ENCODE data around the gene P3H1.

GRCh38 chr1:42721926-42722325 lies 44.9 kb downstream of the P3H1 start:
- TF ChIP-seq, protein P1, sequence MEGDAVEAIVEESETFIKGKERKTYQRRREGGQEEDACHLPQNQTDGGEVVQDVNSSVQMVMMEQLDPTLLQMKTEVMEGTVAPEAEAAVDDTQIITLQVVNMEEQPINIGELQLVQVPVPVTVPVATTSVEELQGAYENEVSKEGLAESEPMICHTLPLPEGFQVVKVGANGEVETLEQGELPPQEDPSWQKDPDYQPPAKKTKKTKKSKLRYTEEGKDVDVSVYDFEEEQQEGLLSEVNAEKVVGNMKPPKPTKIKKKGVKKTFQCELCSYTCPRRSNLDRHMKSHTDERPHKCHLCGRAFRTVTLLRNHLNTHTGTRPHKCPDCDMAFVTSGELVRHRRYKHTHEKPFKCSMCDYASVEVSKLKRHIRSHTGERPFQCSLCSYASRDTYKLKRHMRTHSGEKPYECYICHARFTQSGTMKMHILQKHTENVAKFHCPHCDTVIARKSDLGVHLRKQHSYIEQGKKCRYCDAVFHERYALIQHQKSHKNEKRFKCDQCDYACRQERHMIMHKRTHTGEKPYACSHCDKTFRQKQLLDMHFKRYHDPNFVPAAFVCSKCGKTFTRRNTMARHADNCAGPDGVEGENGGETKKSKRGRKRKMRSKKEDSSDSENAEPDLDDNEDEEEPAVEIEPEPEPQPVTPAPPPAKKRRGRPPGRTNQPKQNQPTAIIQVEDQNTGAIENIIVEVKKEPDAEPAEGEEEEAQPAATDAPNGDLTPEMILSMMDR (IDR thresholded peaks at IDR 0.05): no peak
- TF ChIP-seq POLR2AphosphoS5 (IDR thresholded peaks at IDR 0.05) (no peak), POLR2A (IDR thresholded peaks at IDR 0.05) (no peak)

Measured in prostate gland (tissue), 2 donors.